Ovary (tissue), 3 donors: Measurements from ENCODE around the gene ESAM.

Experiments
- EP300 ChIP-seq: sonication (generic); formaldehyde crosslinking; IDR thresholded peaks from one replicate; pipeline ENCODE4 v1.6.1; 2017; ENCODE audit warnings: antibody characterized with exemption
- POLR2A ChIP-seq: fragments of 450-650 bp; IDR thresholded peaks from one replicate; pipeline ENCODE4 v1.6.1; 2017; ENCODE audit warnings: antibody characterized with exemption, mild to moderate bottlenecking, moderate library complexity
- TF ChIP-seq, protein P1 (sequence below), 3 donors: fragments of 450-650 bp in 2 of 3; fragments of 200-600 bp in 1 of 3; IDR thresholded peaks; one replicate each; pipeline versions ENCODE4 v1.5.1 to v1.8.0; 2016 to 2022; ENCODE audit warnings: antibody characterized with exemption in 3 of 3, mild to moderate bottlenecking in 1 of 3
- donor health status: DM: no; HTN: no; CAD: no.

- TF ChIP-seq POLR2A (no peak), EP300 (no peak)
- TF ChIP-seq, protein P1, sequence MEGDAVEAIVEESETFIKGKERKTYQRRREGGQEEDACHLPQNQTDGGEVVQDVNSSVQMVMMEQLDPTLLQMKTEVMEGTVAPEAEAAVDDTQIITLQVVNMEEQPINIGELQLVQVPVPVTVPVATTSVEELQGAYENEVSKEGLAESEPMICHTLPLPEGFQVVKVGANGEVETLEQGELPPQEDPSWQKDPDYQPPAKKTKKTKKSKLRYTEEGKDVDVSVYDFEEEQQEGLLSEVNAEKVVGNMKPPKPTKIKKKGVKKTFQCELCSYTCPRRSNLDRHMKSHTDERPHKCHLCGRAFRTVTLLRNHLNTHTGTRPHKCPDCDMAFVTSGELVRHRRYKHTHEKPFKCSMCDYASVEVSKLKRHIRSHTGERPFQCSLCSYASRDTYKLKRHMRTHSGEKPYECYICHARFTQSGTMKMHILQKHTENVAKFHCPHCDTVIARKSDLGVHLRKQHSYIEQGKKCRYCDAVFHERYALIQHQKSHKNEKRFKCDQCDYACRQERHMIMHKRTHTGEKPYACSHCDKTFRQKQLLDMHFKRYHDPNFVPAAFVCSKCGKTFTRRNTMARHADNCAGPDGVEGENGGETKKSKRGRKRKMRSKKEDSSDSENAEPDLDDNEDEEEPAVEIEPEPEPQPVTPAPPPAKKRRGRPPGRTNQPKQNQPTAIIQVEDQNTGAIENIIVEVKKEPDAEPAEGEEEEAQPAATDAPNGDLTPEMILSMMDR (IDR thresholded peaks at IDR 0.05) = no peak
These were observed 5.3 kb downstream of the ESAM start for GRCh38 chr11:124756753-124757227.
